Activated CD8-positive, alpha-beta T cell treated with anti-CD3 and anti-CD28 coated beads for 36 hours (primary cell): Measurements from ENCODE around the gene B3GNT7. TPM values are rescaled to one million over a fixed set of nuclear protein-coding genes. Genes with fewer than 3 reads are reported as not detected.
"Not testable (repeated sequence)": the region's sequence is repeated elsewhere in the genome, so short reads cannot be mapped to it uniquely, and the experiment has no call there.

ENCODE experiments used
- ATAC-seq: fragments of 200-7000 bp; cut with Tn5 transposase; one replicate; pipeline ENCODE4 v1.10.0; 2021; ENCODE audit warnings: mild to moderate bottlenecking, moderate library complexity
- CTCF ChIA-PET: fragments of 350-600 bp; sonication (Branson Sonifier 250); formaldehyde crosslinking; loops from one replicate; lab custom pipeline; 2021; ENCODE audit warnings: antibody characterized with exemption; lab: Charles Lee
- POLR2A ChIA-PET: fragments of 350-600 bp; sonication (Branson Sonifier 250); formaldehyde crosslinking; loops from one replicate; lab custom pipeline; 2021; ENCODE audit warnings: antibody characterized with exemption; lab: Charles Lee
- DNase-seq: peaks from one replicate; pipeline ENCODE4 v3.0.0-alpha.2; 2020
- H3K27ac Mint-ChIP-seq: one replicate; pipeline ENCODE4 v1.8.0; 2021; ENCODE audit warnings: mild to moderate bottlenecking, mixed read lengths
- H3K27me3 Mint-ChIP-seq: one replicate; pipeline ENCODE4 v1.8.0; 2021; ENCODE audit warnings: mixed read lengths
- H3K36me3 Mint-ChIP-seq: one replicate; pipeline ENCODE4 v1.8.0; 2021; ENCODE audit warnings: low read depth, mixed read lengths
- H3K4me1 Mint-ChIP-seq: one replicate; pipeline ENCODE4 v1.8.0; 2021; ENCODE audit warnings: low read depth, mixed read lengths
- H3K4me3 Mint-ChIP-seq: one replicate; pipeline ENCODE4 v1.8.0; 2021; ENCODE audit warnings: mild to moderate bottlenecking, moderate library complexity, mixed read lengths
- H3K9me3 Mint-ChIP-seq: one replicate; pipeline ENCODE4 v1.8.0; 2021; ENCODE audit warnings: mixed read lengths
- CTCF ChIP-seq: fragments of 200-600 bp; IDR thresholded peaks from one replicate; pipeline ENCODE4 v1.8.0; 2022; ENCODE audit warnings: antibody characterized with exemption, mild to moderate bottlenecking
- intact Hi-C: fragments of 100-400 bp; cut with micrococcal nuclease; formaldehyde crosslinking; loops from one replicate; pipeline ENCODE4 v1.10.0; 2022
- total RNA-seq, 2 experiments: library from RNA; stranded (reverse); gene quantifications; one replicate each; pipeline ENCODE4 v1.2.3, GENCODE V29; 2021

Gene B3GNT7
- total RNA-seq, 2 experiments from 2014 or later = 0.29 TPM; not detected in 1

- intact Hi-C loops = no loop called here
- H3K27me3 Mint-ChIP-seq = peaks cover 25% of the 10 kb centered on the region
- peaks cover 15% of the 10 kb centered on the region for H3K4me1 Mint-ChIP-seq
- H3K36me3 Mint-ChIP-seq = no peaks in the 10 kb centered on the region
- DNase-seq = no peak
- ATAC-seq = no peak
- no peak overlapping the region for H3K4me3 Mint-ChIP-seq
- H3K9me3 Mint-ChIP-seq = no peaks in the 10 kb centered on the region
- POLR2A ChIA-PET = no interaction called here
- no peak for TF ChIP-seq CTCF
- CTCF ChIA-PET = interaction anchor here (1.0 kb wide), 1 partner anchor 172 kb away, joined by 3 read pairs; no protein-coding TSS in a partner anchor
- no peak overlapping the region for H3K27ac Mint-ChIP-seq
Observed at GRCh38 chr2:231398585-231398984, 3.1 kb downstream of the B3GNT7 start.

- H3K27me3 Mint-ChIP-seq = peaks cover 22% of the 10 kb centered on the region
- H3K36me3 Mint-ChIP-seq = no peaks in the 10 kb centered on the region
- no peak for DNase-seq
- no peak overlapping the region for H3K4me3 Mint-ChIP-seq
- peaks cover 10% of the 10 kb centered on the region for H3K4me1 Mint-ChIP-seq
- no peaks in the 10 kb centered on the region for H3K9me3 Mint-ChIP-seq
- no peak for TF ChIP-seq CTCF
- ChIA-PET POLR2A (no interaction called here), CTCF (interaction anchor here (1.4 to 2.1 kb wide), 4 partner anchors 10 to 346 kb away, joined by 3 to 6 read pairs (median 4); no protein-coding TSS in a partner anchor)
- no peak for ATAC-seq
- no peak overlapping the region for H3K27ac Mint-ChIP-seq
- intact Hi-C loops = no loop called here
Observed at GRCh38 chr2:231399046-231399852, 3.7 kb downstream of the B3GNT7 start.

- H3K27ac Mint-ChIP-seq = no peak overlapping the region
- no peaks in the 10 kb centered on the region for H3K9me3 Mint-ChIP-seq
- TF ChIP-seq CTCF = no peak
- H3K27me3 Mint-ChIP-seq = peaks cover 13% of the 10 kb centered on the region
- ATAC-seq (no peak), DNase-seq (no peak)
- intact Hi-C loops = no loop called here
- ChIA-PET CTCF (interaction anchor here (0.6 to 2.1 kb wide), 7 partner anchors 9 to 347 kb away, joined by 3 to 6 read pairs (median 5); no protein-coding TSS in a partner anchor), POLR2A (no interaction called here)
- H3K4me3 Mint-ChIP-seq = no peak overlapping the region
- H3K36me3 Mint-ChIP-seq = no peaks in the 10 kb centered on the region
- peaks cover 7% of the 10 kb centered on the region for H3K4me1 Mint-ChIP-seq
Observed at GRCh38 chr2:231399853-231400680, 4.6 kb downstream of the B3GNT7 start.

GRCh38 chr2:231400681-231401080 lies 5.2 kb downstream of the B3GNT7 start:
- CTCF ChIA-PET = interaction anchor here (1.2 to 2.1 kb wide), 6 partner anchors 8 to 348 kb away, joined by 3 to 6 read pairs (median 6); no protein-coding TSS in a partner anchor
- intact Hi-C loops, POLR2A ChIA-PET, H3K4me3 Mint-ChIP-seq, H3K27ac Mint-ChIP-seq, DNase-seq, ATAC-seq, H3K9me3 Mint-ChIP-seq, H3K36me3 Mint-ChIP-seq: not testable (repeated sequence)
- H3K27me3 Mint-ChIP-seq = peaks cover 12% of the 10 kb centered on the region
- peaks cover 12% of the 10 kb centered on the region for H3K4me1 Mint-ChIP-seq

- H3K36me3 Mint-ChIP-seq, POLR2A ChIA-PET, intact Hi-C loops, ATAC-seq, H3K27ac Mint-ChIP-seq, H3K9me3 Mint-ChIP-seq, DNase-seq, H3K4me3 Mint-ChIP-seq: not testable (repeated sequence)
- H3K4me1 Mint-ChIP-seq = peaks cover 16% of the 10 kb centered on the region
- H3K27me3 Mint-ChIP-seq = peaks cover 12% of the 10 kb centered on the region
- CTCF ChIA-PET = interaction anchor here (1.2 to 2.1 kb wide), 5 partner anchors 8 to 348 kb away, joined by 4 to 6 read pairs (median 6); no protein-coding TSS in a partner anchor
Observed at GRCh38 chr2:231401101-231401500, 5.6 kb downstream of the B3GNT7 start.

- H3K36me3 Mint-ChIP-seq, H3K27me3 Mint-ChIP-seq, ATAC-seq, H3K4me3 Mint-ChIP-seq, intact Hi-C loops, H3K27ac Mint-ChIP-seq, DNase-seq, H3K9me3 Mint-ChIP-seq: not testable (repeated sequence)
- CTCF ChIA-PET = interaction anchor here (1.1 to 1.4 kb wide), 2 partner anchors 21 to 299 kb away, joined by 3 read pairs; no protein-coding TSS in a partner anchor
- peaks cover 18% of the 10 kb centered on the region for H3K4me1 Mint-ChIP-seq
- POLR2A ChIA-PET = interaction anchor here (0.6 to 1.0 kb wide), 3 partner anchors 47 to 179 kb away, joined by 3 read pairs; no protein-coding TSS in a partner anchor
Observed at GRCh38 chr2:231403421-231404182, 8.1 kb downstream of the B3GNT7 start.

- H3K27ac Mint-ChIP-seq, H3K27me3 Mint-ChIP-seq, DNase-seq, intact Hi-C loops, H3K9me3 Mint-ChIP-seq, H3K36me3 Mint-ChIP-seq, ATAC-seq, H3K4me3 Mint-ChIP-seq: not testable (repeated sequence)
- peaks cover 18% of the 10 kb centered on the region for H3K4me1 Mint-ChIP-seq
- CTCF ChIA-PET = interaction anchor here (0.6 to 1.4 kb wide), 2 partner anchors 21 to 300 kb away, joined by 3 read pairs; no protein-coding TSS in a partner anchor
- POLR2A ChIA-PET = interaction anchor here (0.6 to 1.4 kb wide), 3 partner anchors 46 to 209 kb away, joined by 3 read pairs; no protein-coding TSS in a partner anchor
Observed at GRCh38 chr2:231404183-231404578, 8.7 kb downstream of the B3GNT7 start.
